HG02623 (cell line): Measurements from ENCODE around the gene ARHGEF17.

Experiments
- ATAC-seq: cut with Tn5 transposase; IDR thresholded peaks from one replicate; pipeline ENCODE4 v1.9.1; 2021; ENCODE audit warnings: moderate library complexity; ENCODE audit not compliant: unreplicated experiment

The ARHGEF17 gene

DNA sequence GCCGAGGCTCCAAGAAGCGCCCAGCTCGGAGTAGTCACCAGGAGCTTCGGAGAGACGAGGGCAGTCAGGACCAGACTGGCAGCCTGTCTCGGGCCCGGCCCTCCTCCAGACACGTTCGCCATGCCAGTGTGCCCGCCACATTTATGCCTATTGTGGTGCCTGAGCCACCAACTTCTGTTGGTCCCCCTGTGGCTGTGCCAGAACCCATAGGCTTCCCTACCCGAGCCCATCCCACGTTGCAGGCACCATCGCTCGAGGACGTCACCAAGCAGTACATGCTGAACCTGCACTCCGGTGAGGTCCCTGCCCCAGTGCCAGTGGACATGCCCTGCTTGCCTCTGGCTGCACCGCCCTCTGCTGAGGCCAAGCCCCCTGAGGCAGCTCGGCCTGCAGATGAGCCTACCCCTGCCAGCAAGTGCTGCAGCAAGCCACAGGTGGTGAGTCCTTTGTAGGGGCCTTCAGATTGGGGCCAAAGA is 3.4 kb downstream of the ARHGEF17 start:
- no peak for ATAC-seq

DNA sequence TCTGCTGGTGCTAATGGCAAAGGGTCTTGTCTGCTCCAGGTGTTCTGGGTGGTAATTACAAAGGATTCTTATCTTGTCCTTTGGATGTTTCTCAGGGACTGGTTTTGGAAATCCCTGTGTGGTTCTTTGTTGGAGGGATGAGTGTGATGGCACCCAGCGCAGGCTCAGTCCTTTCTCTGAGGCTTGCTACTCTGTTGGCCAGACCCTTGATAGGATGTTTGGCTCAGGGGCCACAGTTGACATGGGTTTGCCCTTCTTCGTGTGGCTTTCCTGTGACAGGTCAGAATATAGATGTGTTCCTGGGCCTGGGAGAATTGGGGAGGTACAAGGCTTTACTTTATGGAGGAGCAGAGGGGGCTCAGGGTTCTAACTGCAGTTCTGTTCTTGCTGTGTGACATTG is 4.0 kb downstream of the ARHGEF17 start:
- no peak for ATAC-seq

DNA sequence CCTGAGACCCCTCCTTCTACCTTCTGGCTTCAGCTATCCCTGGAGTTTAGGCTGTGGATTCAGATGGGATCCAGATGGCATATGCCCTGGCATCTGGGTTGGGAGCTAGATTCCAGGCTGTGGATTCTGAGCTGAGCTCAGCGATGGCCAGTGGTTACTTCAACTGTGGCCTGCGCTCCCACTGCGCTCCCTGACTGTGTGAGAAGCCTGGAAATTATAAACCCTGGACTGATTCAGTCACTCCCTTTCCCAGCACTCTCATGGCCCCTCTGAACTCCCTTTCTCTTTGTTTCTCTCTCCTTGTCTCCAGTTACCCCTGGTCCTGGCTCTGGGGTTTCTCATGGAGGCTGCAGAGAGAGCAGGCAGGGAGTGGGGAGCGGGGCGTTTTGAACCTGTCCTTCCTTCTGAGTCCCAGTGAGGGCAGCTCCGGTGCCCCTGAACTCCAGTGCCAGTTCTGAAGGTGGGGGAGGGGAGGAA is 4.8 kb downstream of the ARHGEF17 start:
- ATAC-seq: no peak

DNA sequence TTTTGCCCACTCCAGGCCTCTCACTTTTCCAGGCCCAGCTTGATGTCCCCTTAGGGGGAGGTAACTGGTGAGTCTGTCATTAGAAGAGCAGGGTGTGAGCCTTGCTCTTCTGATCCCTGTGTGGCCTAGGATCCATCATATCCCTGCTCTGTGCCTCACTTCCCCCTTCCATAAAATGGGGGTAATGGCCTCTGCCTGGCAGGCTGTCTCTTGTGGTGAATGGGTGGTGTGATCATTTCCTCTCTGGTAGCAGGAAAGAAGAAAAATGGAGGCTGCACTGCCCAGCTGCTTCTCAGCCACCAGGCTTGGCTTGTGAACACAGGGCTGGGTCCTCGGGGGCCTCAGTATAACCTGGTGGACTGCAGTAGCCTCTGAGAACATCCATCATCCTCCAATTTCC is 5.6 kb downstream of the ARHGEF17 start:
- no peak for ATAC-seq

DNA sequence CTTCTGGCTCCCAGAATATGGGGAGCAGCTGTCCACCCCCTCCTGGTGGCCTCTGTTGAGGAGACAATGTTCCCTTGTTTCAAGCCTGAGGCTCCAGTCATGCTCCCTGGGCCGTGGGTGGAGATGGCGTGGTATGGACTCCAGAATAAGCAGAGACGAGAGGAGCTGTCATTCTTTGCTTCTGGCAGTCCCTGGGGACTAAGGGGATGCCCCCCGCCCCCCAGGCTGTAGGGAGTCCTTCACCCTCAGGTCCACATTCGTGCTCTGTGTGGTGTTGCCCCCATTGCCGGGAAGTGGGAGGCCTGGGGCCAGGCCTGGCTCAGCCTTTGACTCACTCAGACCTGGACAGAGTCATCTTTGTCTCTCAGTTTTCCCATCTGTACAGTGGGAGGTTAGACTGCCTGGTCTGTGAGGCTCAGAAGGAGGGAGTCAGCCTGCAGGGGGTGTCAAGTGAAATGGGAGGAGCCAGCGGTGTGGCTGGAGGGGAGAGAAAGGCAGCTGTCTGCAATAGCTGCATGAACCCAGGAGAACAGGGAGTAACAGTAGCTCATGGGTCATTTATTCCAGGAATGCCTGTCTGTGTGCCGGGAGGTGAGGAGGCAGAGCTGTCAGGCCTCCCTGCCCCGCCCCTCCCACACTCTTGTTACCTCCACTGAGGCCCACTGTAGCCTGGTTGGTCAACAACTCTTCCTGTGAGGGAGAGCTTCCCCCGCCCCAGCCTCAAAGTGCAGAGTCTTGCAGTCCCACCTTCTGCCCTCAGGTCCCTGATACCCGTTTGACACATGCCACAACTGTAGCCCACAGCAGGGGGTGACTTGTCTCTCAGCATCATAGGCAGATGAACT is 6.3 kb downstream of the ARHGEF17 start:
- ATAC-seq: no peak

DNA sequence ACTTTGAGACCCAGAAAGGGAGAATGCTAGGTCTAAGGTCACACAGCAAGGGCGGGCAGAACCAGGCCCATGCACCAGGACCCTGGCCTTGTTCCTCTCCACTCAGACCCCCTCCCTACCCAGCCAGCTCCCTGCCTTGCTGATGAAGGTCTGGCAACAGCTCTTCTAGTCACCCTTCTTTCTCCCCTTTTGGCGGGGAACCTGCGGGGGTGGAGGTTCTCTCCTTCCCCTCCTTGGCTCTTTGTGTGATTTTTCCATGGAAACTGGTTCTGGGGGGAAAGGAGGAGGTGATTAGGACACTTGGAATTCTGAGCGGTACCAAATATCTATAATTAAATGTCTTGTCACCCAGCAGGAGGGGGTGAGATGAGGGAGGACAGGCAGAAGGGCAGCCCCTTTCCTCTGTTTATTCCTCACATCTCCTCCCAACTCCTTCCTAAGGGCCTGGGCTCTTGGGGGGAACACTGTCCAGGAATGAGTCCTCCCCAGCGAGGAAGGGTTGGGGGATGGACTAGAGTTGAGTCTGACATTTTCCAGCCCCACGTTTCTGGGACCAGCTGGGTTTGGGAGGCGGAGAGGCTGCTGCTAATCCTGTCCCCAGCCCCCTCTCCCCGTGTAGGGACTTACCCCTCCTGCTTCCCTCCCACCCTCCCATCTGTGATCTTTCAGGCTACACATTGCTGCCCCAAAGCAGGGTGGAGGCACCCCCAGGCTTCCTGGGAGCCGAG is 7.4 kb downstream of the ARHGEF17 start:
- no peak for ATAC-seq

DNA sequence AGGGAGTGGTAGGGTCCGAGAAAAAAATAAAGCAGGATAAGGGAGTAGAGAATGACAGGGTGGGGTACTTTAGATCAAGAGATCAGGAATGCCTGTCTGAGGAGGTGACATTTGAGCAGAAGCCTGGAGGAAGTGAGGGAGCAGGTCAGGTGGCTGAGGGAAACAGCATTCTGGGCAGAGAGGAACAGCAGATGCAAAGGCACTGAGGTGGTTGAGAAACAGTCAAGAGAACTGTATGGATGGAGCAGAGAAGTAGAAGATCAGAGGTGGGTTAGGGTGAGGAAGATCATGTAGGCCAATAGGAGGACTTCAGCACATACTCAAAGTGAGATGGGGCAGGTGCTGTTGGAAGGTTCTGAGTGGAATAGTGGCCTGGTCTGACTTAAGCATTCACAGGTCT is 8.3 kb downstream of the ARHGEF17 start:
- no peak for ATAC-seq

DNA sequence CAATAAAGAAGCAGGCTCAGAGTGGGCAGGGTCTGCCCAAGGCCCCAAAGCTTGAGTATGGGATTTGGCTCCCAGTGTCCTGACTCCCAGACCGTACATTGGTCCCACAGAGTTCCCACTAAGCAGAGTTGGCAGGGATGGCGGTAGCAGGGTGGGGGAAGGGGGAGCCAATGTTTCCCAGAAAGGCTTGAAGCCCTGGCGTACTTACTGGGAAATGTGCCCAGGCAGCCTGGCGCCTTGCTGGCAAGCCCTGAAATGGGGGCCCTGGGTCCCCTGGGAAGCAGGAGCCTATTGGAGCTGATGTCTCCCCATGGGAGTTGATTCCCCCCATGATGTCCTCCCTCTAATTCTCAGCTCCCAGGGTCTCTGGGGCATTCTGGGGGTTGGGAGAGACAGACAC is 9.3 kb downstream of the ARHGEF17 start:
- no peak for ATAC-seq

DNA sequence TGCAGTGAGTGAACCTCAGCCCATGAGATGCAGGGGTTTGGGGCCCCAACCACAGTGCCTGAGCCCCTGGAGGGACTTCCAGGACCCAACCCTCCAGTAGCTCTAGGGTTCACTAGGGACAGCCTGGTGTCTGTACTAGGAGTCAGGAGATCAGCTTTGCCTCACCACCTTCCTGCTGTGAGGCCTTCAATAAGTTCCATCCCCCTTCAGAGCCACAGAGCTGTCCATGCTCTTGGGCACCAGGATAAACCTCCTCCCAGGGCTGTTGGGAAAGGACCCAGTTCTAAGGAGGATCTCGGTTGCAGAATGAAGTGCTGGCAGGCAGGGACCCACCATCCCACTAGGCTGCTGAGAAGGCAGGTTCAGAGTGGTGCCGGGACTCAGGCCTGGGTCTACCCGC is 9.7 kb downstream of the ARHGEF17 start:
- no peak for ATAC-seq

DNA sequence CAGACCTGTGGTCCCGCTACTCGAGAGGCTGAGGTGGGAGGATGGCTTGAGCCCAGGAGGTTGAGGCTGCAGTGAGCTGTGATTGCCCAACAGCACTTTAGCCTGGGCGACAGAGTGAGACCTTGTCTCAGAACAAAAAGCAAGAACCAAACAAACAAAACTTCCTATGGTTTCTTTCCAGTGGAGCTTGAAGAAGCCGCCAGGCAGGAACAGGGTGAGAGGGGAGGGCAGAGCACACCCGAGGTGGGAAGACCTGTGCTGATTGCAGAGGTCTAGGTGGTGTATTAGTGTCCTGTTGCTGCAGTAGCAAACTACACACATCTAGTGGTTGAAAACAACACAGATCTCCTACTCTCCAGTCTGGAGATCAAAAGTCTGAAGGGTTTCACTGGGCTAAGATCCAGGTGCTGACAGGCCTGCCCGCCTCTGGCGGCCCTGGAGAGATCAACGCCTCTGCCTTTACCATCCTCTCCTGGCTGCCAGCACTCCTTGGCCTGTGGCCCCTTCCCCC is 10.5 kb downstream of the ARHGEF17 start:
- ATAC-seq: no peak

DNA sequence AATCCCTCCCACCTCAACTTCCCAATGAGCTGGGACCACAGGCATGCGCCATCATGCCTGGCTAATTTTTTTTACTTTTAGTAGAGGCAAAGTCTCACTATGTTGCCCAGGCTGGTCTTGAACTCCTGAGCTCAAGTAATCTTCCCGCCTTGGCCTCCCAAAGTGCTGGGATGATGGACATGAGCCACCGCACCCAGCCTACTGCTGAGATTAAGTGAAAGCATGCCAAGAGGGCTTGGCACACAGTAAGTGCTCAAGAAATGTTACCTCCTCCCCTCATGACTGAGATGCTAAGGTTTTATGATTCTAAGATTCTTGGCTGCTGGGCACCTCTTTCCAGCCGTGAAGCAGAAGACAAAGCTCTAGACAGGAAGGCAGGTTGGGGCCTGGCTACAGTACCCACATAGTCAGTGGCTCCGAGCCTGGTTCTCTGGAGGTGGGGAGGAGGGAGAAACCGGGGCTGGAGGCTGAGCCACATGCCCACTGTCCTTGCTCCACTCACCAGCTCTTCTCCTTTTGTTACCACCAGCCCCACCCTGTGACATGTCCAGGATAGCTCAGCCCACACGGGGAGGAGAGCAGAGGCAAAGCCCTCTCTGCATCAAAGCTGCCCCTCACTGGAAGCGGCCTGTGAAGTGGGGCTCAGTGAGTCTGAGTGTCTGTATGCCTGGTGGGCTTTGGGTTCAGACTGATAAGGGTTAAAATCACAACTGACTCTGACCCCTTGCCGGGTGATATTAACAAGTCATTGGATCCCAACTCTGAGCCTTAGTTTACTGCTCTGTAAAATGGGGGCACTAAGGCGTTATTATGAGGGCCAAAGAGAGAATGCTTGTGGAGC is 12.9 kb downstream of the ARHGEF17 start:
- no peak for ATAC-seq

DNA sequence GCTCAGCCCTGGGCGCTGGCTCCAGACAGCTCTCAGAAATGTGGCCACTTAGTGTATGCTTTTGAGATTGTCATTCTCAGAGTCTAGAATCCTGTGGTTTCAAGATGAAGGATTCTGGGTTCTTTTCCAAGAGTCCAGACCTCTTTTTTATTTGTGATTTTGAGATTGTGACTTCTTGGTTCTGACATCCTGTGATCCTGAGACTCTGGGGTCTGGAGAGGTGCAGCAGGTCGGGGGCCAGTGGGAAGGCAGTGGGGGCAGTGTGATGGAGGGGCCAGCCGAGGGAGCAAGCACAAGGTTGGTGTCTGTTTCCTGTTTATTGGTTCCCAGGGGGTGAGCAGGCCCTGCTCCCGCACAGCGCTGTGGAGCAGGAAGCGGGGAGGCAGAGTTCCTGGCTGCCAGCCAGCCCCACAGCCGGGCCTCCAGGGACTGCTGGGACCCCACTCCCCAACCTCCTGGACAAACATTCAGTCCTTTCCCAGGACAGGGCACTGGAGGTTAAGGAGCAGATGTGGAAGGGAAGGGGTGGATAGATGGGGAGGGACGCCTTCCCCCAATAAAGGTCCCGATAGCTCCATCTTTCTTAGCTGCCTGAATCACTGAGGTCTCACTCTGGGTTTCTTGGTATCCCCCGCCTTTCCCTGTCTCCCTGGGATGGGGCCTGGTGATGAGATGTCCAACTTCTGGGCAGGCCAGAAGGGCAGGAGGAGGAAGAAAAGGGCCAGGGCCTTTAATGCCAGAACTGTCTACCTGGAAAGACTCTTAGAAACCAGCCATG is 13.7 kb downstream of the ARHGEF17 start:
- no peak for ATAC-seq

DNA sequence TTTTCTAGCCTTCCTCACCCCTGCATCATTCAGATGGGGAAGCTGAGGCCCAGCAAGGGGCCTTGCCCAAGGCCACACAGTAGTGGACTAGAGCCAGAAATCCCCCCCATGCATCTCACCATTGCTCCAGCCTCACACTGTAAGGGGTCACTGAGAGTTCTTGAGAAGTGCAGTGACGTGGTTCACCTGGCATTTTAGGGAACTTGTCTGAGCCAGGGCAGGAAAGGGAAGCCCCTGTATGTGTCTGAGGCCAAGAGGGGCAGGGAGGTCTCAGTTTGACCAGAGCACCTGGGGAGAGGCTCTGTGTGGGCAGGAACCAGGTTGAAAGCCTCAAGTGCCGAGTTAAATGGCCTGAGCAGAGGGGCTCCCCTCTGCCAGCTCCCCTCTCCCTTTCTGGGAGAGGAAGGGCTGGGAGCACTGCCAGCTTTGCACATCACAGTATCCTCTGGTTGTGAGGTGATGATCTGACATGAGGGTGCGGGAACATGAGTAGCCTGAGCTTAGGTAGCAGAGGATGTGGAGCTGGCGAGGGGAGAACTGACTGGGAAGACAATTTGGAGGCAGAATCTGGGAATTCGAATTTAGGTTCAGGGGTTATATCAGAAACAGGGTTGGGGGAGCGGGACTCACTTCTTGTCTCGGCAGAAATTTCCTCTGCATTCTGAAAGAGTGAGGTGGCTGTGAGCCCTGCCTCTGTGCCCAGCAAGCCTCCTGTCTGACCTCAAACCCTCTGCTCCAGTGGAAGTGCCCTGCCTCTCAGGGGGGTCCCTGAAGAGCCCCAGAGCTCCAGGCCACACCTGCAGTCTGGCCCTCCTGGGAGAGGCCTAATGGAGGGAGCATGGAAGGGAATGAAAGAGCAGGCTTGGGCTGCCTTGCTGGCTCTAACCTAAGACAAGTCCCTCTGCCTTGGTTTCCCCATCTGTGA is 14.6 kb downstream of the ARHGEF17 start:
- no peak for ATAC-seq

DNA sequence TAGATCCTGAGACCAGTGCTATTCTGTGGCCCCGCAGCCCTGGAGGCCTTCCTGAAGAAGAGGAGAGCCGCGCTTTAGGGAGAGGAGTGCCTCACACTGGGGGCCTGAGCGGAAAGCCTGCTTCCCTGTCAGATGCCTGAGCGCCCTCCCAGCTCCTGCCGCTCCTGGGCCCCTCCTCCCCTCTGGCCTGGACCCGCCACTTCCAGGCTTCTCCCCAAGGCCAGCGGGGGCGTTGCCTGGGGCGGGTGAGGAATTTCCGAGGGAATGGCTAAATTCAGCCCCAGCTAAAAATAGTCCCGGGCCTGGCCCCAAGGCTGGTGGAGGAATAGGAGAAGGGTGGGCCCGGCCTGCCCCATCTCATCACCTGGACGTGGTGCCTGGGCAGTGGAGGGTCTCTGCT is 15.4 kb downstream of the ARHGEF17 start:
- no peak for ATAC-seq

DNA sequence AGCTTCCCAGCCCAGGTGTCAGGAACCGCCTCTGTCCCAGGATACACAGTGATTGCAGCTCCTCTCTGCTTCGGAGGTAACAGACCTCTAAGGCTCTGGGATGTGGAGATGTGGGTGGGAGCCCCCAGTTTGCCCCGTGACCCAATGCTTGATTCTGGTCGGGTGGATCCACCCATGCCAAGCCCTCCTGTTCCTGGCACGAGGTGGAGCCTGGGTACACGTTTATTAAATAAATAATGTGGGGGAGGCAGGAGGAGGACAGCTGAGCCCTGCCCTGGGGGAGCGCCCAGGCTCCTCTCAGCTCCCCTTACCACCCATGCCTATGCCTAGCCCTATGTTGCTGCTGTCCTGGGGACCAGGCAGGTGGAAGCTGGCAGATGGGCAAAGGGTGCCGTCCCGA is 16.0 kb downstream of the ARHGEF17 start:
- no peak for ATAC-seq

DNA sequence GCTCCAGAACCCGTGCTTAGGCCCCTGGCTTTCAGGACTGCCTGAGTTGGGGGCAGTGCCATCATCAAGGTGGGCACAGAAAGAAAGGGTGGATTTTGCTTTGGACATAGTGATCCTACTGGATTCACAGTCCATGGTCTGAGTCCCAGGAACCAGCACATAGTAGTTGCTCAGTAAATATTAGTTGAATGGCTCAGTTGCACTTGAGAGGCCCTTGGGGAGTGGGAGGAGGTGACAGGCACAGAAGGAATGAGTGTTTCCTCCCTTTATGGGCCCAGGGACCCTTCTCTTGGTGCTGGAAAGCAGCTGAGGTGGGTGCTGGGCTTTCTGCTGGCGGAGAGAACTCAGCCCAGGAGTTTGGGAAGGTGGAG is 16.6 kb downstream of the ARHGEF17 start:
- no peak for ATAC-seq

DNA sequence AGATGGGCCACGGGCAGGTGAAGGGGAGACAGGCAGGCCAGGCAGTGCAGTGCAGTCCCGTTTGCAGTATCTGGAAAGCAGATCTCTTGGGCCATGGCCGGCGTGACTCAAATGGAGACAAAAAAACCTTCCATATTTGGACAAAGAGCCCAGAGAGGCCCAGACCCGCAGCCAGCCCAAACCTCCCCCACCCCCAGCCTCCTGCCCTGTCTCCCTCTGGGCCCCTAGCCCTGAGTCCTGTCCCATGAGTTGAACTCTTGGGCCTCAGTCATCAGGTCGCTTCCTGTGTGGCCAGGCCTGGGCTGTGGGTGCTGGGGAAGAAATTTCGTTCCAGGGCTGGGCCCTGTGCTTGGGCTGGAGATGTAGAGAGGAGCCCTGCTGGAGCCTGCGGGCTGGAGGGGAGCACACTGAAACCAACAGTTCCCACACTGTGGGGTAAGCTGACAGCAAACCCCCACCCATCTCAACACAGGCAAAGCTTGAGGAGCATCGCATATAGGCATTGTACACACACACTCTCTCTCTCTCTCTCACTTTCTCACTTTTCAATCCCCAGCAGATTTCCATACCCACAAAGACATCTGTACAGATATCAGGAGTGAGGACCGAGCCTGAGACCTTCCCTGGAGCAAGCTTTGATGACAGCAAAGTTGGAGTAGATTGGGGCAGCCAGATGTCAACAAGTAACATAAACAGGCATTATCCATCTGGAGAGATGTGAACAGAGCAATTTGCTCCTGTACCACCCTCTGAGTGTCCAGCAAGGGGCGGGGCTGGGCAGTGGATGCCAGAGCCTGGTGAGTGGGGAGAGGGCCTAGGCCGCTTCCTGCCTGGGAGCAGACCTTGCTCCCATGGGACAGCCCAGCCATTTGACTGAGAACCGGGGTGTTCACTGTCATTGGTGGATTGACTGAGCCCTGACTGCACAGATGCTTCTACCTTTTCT is 17.2 kb downstream of the ARHGEF17 start:
- peak; percentile 56 for ATAC-seq
